ENCODE data around the gene NOL9. TPM values are rescaled to one million over a fixed set of nuclear protein-coding genes. Genes with fewer than 3 reads are reported as not detected.

Gene NOL9
- total and polyA plus RNA-seq, 2 of the 13 experiments (the other 11 are each of a cell fraction or from before 2014, with no cell fraction given) = 18.0 to 24.7 TPM

- TF ChIP-seq SPEN (CRISPR knock-in tag; IDR thresholded peaks at IDR 0.05; ENCODE audit: low read depth) (no peak), GLI4 (CRISPR knock-in tag; IDR thresholded peaks at IDR 0.05; ENCODE audit: borderline replicate concordance) (no peak), TOPORS (CRISPR knock-in tag; IDR thresholded peaks at IDR 0.05) (no peak), ZNF501 (CRISPR knock-in tag; IDR thresholded peaks at IDR 0.05) (no peak), ZBTB3 (CRISPR knock-in tag; IDR thresholded peaks at IDR 0.05; ENCODE audit: borderline replicate concordance, low read depth) (no peak), CBX1 (IDR thresholded peaks at IDR 0.05; ENCODE audit: low read depth) (no peak), IRF2 (CRISPR knock-in tag; IDR thresholded peaks at IDR 0.05) (no peak)
Observed at GRCh38 chr1:6483761-6484117, 70.6 kb downstream of the NOL9 start (continued).

- no peak for TF ChIP-seq ZNF713 (CRISPR knock-in tag; IDR thresholded peaks at IDR 0.05)
- 0 out of 2 replicates have a peak, but pooled peaks have one; percentile 17 for TF ChIP-seq CTCF (CRISPR knock-in tag; IDR thresholded peaks at IDR 0.05)
- TF ChIP-seq HMG20A (CRISPR knock-in tag; IDR thresholded peaks at IDR 0.05; ENCODE audit: borderline replicate concordance) = no peak
- no peaks in the 10 kb centered on the region for H3K36me3 ChIP-seq (replicated peaks in 1 of 2; ENCODE audit: control insufficient read depth in 1 of 2, insufficient read depth in 2 of 2, low read length in 2 of 2)
- H3K27ac ChIP-seq (ENCODE audit: extremely low read length, insufficient read depth, low read length) = no peak overlapping the region
- no peaks in the 10 kb centered on the region for H3K9me3 ChIP-seq (ENCODE audit: low read length)
- no peak overlapping the region for H3K4me3 ChIP-seq (replicated peaks in 1 of 3; ENCODE audit: insufficient read depth in 1 of 3, low read depth in 2 of 3, low read length in 3 of 3)
- FAIRE-seq (no peak), DNase-seq (ENCODE audit: low spot score) (no peak), ATAC-seq (no peak)
- ChIA-PET CTCF (ENCODE audit: low intra/inter-chr PET ratio, low total read pairs) (no interaction called here), POLR2A (no interaction called here)
- H3K27me3 ChIP-seq (ENCODE audit: control insufficient read depth in 1 of 2, insufficient read depth in 2 of 2, low read length in 2 of 2) = peaks cover 0 to 3% of the 10 kb centered on the region in 2 experiments; a peak in 1 of 5 replicates
- H3K4me1 ChIP-seq (ENCODE audit: insufficient read depth, low read length) = peaks cover 23% of the 10 kb centered on the region
- no peak overlapping the region for H2AFZ ChIP-seq (ENCODE audit: low read length)
- intact Hi-C loops (cut with micrococcal nuclease; ENCODE audit: unreplicated experiment) = no loop called here
- no peaks in the 10 kb centered on the region for H3K79me2 ChIP-seq (ENCODE audit: insufficient read depth, low read length)
- H4K20me1 ChIP-seq (ENCODE audit: insufficient read depth, low read length) = no peaks in the 10 kb centered on the region
- in situ Hi-C loops (cut with HindIII; ENCODE audit: extremely low pct_ligation_motif_present, low pct_unique_long_range_greater_than_20kb) = loop anchor here (5.0 to 25.0 kb wide), 2 partner anchors 44 to 729 kb away; no protein-coding TSS in a partner anchor
- 63% methylated on average over 14 of the region's 14 CpGs for WGBS (ENCODE audit: low lambda C conversion rate)
- H3K4me2 ChIP-seq (ENCODE audit: low read depth, low read length) = no peak overlapping the region
- BruUV-seq (replicated peaks) = no TSS peak
- H3K9ac ChIP-seq (ENCODE audit: insufficient read depth, low read depth, low read length) = no peak overlapping the region
Observed at GRCh38 chr1:6483017-6483760, 71.1 kb downstream of the NOL9 start.
